ENCODE measurements around the gene RADIL.

RADIL gene

DNA sequence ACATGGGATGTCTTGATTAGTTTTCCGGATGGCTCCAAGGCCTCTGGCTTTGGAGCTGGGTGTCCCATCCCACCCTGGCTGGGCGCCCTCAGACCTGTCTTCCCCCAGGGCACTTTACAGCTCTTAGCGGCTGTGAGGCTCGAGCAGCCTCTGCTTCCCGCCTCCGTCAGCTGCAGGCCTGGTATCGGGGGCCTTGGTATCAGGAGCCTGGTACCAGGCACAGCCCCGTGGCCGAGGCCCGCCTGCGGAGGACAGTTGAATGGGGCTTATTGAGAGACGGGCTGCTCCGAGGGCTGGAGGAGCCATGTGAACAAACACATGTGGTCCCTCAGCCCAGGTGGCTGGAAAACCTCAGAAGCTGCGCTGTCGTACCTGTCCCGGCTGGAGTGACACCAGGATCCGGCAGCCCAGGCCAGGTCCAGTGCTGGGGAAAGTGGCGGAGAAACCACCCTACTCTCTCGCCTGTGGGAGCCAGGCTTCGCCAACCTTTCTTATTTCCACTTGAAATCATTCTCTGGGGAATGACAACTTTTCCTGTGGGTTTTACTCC, 132.0 kb downstream of the RADIL start:
- DNase-seq = no peak

DNA sequence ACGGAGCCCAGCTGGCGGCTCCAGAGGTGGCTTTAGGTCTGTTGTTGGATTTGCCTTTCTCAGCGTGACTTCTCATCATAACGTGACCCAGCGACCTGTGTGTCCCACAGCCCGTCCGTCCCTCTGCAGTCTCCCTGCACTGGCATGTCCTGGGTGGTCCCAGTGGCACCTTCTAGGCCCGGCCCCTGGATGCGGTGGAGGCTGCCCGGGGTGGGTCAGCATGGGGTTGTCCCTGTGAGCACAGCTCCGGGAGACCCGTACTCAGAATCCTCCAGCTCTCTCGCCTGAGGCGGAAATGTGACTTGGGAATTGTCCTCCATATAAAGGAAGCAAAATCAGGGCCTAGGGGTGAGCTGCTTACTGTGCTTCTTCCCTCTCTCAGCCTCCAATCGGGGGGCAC, 133.7 kb downstream of the RADIL start:
- no peak for DNase-seq

- no peak for DNase-seq
These were observed 134.2 kb downstream of the RADIL start for GRCh38 chr7:4749363-4749762.

All from CD4-positive, alpha-beta T cell treated with Interleukin-10 for 1 hour (primary cell).